Omental fat pad (tissue), 4 donors: ENCODE results near the gene ZFAND2A. TPM values are rescaled to one million over a fixed set of nuclear protein-coding genes. Genes with fewer than 3 reads are reported as not detected.
A peak's percentile ranks its signal among the peaks of the same experiment; 100 is the strongest.

ENCODE experiments used
- ATAC-seq: fragments of 150-250 bp; one replicate; pipeline ENCODE4 v1.9.1; 2016; ENCODE audit warnings: mild to moderate bottlenecking, moderate library complexity; ENCODE audit not compliant: low FRiP score
- DNase-seq: peaks from one replicate; pipeline ENCODE4 v3.0.0-alpha.2; 2019; ENCODE audit warnings: low spot score
- total RNA-seq, 4 donors: library from RNA; depleted of rRNA; stranded (reverse); fragments of >200 nt; gene quantifications; one replicate each; pipeline ENCODE4 v1.1.0, GENCODE V29; 2016
- TF ChIP-seq, protein P1 (sequence below), 3 donors: fragments of 450-650 bp; IDR thresholded peaks; one replicate each; pipeline ENCODE4 v1.5.1; 2016 to 2017; ENCODE audit warnings: antibody characterized with exemption in 3 of 3, mild to moderate bottlenecking in 3 of 3, moderate library complexity in 2 of 3

Gene ZFAND2A
- total RNA-seq, 4 donors from 2014 or later, result 17.3 to 77.5 (median 28.4) TPM

GRCh38 chr7:1134951-1135350 lies 25.0 kb downstream of the ZFAND2A start:
- DNase-seq, result no peak
- TF ChIP-seq, protein P1, sequence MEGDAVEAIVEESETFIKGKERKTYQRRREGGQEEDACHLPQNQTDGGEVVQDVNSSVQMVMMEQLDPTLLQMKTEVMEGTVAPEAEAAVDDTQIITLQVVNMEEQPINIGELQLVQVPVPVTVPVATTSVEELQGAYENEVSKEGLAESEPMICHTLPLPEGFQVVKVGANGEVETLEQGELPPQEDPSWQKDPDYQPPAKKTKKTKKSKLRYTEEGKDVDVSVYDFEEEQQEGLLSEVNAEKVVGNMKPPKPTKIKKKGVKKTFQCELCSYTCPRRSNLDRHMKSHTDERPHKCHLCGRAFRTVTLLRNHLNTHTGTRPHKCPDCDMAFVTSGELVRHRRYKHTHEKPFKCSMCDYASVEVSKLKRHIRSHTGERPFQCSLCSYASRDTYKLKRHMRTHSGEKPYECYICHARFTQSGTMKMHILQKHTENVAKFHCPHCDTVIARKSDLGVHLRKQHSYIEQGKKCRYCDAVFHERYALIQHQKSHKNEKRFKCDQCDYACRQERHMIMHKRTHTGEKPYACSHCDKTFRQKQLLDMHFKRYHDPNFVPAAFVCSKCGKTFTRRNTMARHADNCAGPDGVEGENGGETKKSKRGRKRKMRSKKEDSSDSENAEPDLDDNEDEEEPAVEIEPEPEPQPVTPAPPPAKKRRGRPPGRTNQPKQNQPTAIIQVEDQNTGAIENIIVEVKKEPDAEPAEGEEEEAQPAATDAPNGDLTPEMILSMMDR (IDR thresholded peaks at IDR 0.05), result no peak

DNA sequence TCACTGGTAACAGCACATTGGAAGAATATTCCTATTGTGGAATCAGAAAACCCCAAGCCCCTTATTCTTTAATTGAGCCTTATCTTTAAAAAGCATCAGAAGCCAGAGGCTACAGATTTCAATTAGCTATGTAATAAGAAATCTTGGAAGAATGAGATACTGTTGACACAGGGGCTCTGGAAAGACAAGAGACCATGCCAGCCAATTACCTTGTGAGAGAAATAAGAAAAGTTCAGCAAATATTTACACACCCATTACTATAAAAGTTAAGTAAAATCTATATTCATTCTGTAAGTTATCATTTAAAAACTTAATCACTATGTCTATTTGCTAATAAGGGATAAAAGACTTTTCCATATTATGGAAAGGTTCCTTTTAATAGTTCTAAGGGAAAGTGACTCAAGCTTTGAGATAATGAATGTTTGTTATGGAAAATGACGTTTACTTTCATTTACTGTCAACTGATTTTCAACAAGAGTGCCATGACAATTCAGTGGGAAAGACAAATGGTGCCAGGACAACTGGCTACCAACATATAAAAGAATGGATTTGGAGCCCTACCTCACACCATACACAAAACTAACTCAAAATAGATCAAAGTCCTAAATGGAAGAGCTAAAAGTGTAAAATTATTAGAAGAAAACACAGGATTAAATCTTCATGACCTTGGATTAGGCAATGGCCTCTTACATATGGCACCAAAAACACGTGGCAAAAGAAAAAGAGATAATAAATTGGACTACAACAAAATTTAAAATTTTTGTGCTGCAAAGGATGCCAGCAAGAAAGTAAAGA lies 28.3 kb downstream of the ZFAND2A start:
- TF ChIP-seq, protein P1 (IDR thresholded peaks at IDR 0.05), result no peak
- DNase-seq (no peak), ATAC-seq (no peak)

More at GRCh38 chr7:1134951-1135350, 25.0 kb downstream of the ZFAND2A start:
- ATAC-seq, result no peak

GRCh38 chr7:1130021-1130990 lies 29.7 kb downstream of the ZFAND2A start:
- DNase-seq, result peak; percentile 2
- TF ChIP-seq, protein P1 (IDR thresholded peaks at IDR 0.05), result no peak
- no peak for ATAC-seq

DNA sequence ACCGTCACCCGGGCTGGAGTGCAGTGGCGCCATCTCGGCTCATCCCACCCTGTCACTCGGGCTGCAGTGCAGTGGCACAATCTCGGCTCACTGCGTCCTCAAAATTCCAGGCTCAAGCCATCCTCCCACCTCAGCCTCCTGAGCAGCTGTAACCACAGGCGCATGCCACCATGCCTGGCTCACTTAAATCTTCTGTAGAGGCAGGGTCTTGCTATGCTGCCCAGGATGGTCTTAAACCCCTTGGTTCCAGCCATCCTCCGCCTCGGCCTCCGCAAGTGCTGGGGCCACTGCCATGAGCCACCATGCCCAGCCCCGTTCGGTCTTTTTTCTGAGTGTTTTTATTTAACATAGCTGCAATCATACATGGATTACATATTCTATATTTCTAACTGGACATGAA lies 30.6 kb downstream of the ZFAND2A start:
- TF ChIP-seq, protein P1 (IDR thresholded peaks at IDR 0.05), result no peak
- no peak for ATAC-seq
- no peak for DNase-seq

DNA sequence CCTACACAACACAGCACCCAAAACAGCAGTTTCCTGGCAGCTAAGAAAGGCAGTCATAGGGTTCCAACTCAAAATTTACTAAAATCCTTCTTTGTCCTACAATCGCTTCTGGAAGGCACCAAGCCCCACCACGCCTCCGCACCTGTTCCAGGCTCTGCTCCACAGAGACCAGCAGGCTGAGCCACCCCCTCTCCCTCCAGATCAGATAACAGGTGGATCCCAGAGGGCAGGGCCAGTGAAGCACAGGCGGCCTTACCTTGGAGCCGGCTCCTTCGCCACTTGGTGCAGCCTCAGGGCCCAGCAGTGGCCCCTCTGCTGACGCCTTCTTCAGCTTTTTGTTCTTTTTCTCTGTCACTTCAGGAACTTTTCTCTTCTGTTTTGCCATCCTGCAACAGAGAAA lies 33.0 kb downstream of the ZFAND2A start:
- TF ChIP-seq, protein P1 (IDR thresholded peaks at IDR 0.05), result no peak
- no peak for DNase-seq
- no peak for ATAC-seq

- ATAC-seq, result no peak
- TF ChIP-seq, protein P1 (IDR thresholded peaks at IDR 0.05), result no peak
- no peak for DNase-seq
Measured at GRCh38 chr7:1125603-1125969, 34.4 kb downstream of the ZFAND2A start.
